HG03175 (cell line): ENCODE data around the gene DGKZ.

ENCODE experiments used
- ATAC-seq: cut with Tn5 transposase; IDR thresholded peaks from one replicate; pipeline ENCODE4 v1.9.1; 2021; ENCODE audit warnings: mild to moderate bottlenecking, moderate library complexity; ENCODE audit not compliant: unreplicated experiment

Gene DGKZ

DNA sequence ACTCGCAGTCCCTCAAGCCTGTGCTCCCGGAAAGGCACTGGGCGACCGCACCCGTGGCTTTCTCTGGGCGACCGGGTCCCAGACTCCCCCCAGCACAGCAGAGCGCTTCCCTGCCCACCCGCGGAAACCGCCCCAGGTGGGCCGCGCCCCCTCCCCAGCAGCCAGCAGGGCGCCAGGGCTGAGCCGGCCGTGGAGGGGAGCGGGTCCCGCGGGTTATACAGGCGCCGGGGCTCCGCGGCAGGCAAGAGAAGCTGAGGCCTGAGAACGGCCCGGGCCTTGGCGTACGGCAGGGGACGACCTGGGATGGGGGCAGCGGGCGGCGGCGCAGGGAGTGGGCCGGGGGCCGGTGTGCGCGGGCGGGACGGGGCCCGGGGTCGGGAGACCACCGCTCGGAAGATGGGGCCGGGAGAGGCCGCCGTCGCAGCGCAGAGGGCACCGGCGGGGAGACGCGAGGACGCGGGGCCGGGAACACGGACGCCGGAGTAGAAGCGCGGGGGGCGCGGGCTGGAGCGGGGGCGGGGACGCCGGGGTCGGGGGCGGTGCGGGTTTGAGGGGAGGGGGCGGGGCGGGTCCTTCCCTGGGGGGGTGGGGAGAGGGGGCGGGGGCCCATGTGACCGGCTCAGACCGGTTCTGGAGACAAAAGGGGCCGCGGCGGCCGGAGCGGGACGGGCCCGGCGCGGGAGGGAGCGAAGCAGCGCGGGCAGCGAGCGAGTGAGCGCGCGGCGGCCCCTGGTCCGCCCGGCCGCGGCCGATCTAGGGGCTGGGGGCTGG, 34.0 kb downstream of the DGKZ start, which contains the start of gene MDK:
TSS of gene MDK (plus strand) at position 622 of the 771 bp plus-strand sequence. CDS start 389 bp downstream, outside the sequence.
- ATAC-seq = no peak

DNA sequence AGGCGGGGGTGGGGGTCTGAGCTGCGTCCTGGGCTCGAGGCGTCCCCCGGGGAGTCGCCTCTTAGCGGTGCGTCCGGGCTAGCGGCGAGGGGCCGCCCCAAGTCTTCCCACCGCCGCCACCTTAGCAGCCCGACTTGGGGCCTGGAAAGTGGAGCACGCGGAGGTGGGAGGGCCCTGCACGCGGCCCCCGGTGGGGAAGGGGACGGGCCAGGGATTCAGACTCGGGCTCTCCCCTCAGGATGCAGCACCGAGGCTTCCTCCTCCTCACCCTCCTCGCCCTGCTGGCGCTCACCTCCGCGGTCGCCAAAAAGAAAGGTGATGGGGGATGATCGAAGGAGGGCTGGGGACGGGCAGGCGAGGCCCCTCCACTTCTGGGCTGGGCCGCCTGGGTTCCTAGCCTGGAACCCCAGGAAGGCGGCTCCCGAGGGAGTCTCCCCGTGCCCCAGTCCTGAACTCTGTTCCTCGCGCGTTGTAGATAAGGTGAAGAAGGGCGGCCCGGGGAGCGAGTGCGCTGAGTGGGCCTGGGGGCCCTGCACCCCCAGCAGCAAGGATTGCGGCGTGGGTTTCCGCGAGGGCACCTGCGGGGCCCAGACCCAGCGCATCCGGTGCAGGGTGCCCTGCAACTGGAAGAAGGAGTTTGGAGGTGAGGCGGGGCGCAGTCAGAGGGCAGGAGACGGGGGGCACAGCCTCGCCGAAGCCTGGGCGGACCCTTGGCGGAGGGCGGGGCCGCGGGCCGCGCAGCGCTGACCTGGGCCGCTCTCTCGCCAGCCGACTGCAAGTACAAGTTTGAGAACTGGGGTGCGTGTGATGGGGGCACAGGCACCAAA, 34.8 kb downstream of the DGKZ start:
- no peak for ATAC-seq

GRCh38 chr11:46382646-46383403, 35.6 kb downstream of the DGKZ start:
- ATAC-seq = no peak

DNA sequence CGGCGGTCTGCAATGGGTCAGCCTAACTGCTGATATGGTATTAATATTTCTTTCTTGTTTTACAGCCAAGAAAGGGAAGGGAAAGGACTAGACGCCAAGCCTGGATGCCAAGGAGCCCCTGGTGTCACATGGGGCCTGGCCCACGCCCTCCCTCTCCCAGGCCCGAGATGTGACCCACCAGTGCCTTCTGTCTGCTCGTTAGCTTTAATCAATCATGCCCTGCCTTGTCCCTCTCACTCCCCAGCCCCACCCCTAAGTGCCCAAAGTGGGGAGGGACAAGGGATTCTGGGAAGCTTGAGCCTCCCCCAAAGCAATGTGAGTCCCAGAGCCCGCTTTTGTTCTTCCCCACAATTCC, 36.1 kb downstream of the DGKZ start:
- ATAC-seq = no peak

DNA sequence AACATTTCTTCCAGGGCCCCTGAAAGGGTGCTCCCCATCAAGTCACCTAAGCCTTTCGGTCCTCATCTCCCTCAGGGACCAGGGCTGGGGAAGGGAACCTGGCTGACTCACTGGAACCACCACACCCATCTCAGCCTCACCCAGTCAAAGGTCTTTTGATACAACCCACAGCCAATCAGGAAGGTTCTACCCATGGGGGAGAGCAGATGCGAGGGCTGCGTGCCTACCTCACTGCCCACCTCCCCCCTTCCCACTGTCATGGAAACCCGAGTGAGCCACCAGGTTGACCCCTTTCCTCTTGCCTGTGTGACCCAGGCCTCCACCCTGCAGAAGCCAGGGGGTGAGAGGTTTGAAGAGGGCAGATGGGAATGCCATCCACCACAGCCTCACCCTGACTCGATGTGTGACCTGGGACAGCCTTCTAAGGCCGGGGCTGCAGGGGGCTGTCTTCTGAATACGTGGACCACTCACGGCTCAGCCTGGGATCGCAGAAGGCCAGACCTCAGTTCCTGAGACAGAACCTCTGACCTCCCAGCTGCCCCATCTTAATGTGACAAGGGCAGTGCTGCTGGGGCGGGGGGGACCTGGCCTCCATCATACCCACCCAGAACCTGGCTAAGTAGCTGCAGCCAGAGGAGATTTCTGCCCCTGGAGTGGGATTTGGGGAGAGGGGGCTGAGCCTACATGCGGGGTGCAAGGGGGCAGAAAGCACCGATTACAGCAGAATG, 36.9 kb downstream of the DGKZ start:
- no peak for ATAC-seq

GRCh38 chr11:46385169-46386004, 38.1 kb downstream of the DGKZ start:
- ATAC-seq = no peak

DNA sequence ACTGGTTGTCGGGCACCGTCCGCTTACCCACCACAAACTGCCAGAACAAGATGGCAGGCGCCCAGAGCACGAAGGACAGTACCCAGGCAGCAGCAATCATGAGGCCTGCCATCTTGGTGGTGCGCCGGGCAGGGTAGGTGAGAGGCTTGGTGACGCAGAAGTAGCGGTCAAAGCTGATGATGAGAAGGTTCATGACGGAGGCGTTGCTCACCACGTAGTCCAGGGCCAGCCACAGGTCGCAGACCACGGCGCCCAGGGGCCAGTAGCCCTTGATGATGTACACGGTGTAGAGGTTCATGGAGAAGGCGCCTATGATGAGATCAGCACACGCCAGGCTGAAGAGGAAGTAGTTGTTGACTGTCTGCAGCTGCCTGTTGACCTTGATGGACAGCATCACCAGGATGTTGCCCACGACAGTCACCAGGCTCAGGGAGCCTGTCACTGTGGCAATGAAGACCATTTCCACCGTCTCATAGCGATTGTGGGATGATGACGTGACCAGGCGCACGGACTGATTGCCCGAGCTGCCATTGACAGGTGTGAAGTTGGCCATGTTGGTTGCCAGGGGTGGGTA, 38.8 kb downstream of the DGKZ start:
- no peak for ATAC-seq

GRCh38 chr11:46386674-46387073, 39.4 kb downstream of the DGKZ start:
- no peak for ATAC-seq

DNA sequence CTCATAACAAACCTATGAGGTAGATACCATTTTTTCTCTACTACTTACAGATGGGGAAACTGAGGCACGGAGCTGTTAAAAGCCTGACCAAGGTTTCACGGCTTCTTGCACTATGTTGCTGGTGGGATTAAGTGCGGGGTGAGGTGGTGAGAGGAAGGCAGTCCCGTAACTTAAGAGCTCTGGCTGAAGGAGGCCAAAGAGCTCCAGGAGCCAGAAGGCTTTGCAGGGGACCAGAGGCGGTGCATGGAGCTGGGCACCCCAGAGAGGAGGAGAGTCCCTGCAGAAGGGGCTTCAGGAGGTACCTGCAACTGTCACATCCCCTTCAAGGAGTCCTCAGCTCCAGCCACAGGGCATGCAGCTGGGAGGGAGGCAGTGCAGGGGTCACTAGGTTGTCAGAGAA, 40.2 kb downstream of the DGKZ start:
- ATAC-seq = no peak

- no peak for ATAC-seq
These were observed 40.8 kb downstream of the DGKZ start for GRCh38 chr11:46387919-46388618.

DNA sequence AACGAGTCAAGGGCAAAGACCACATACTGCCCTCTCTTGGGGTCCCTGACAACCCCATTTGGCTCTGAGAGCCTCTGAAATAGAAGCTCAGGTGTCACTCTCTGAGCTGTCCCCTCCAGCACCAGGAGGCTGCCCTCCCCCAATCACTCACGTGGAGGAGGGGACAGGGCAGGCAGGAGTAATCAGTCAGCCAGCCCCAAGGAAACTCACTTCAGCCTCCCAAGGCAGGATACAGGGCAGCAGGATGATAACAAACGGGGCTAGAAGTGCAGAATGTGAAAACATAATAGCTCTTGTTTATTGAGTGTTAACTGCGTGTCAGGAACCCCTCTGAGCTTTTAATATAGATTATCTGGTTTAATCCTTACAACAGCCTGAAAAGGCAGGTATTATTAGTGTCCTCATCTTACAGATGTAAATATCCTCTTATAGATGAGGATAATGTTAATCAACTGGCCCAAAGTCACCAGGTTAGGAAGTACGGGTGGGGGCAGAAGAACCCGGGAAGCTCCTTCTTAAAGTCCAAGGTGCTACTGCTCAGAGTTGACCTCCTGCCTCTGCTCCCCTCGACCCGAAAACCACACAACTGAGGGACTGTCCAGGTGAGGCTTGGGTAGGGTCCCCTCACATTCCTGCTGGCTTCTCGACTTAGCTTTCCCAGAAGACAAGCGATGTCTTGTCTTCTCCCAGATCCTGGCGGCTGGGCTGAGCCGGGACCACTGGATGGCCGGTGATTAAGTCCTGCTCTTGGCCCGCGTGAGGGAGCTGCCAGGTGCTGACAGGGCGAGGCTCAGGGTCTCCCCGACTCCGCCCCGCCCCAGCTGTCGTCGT, 41.6 kb downstream of the DGKZ start:
- ATAC-seq = no peak

- peak; percentile 44 for ATAC-seq
These were observed 42.4 kb downstream of the DGKZ start for GRCh38 chr11:46389450-46390330.

DNA sequence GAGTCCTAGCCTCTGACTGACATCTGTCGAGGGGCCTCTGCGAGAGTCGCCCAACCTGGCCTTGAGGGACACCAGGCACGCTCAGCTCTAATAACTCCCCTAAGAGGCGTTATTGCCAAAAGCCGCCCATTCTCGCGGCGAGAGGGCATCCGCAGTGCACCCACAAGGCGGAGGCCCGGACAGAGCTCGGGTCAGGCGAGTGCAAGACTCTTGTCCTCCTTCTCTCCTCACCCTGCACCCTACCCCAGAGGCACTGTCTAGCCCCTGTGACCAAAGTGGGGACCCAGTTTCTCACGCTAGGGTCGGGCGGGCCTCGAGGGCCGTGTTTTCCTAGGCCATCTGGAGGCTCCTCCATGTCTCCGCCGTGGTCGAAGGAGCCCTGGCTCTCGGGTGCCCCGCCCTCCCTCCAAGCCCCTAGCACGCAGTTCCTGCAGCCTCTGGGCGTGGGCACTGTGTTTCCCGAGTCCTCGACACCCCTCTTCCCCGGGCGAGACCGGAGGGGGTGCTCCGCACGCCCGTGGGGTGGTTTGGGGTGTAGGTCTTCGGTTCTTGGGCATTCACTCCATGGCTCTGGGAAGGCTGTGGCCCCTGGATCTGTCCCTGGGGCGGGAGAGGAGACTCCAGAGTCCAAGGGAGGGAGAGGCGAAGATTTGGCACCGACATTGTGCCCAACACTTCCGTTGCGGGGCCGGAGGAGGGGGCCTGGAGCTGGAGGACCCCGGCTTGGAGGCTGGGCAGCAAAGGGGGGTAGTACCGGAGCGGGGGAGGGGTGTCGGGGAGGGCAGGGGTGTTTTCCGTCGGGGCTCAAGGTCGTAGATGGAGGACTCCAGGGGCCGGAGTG, 43.3 kb downstream of the DGKZ start:
- no peak for ATAC-seq

DNA sequence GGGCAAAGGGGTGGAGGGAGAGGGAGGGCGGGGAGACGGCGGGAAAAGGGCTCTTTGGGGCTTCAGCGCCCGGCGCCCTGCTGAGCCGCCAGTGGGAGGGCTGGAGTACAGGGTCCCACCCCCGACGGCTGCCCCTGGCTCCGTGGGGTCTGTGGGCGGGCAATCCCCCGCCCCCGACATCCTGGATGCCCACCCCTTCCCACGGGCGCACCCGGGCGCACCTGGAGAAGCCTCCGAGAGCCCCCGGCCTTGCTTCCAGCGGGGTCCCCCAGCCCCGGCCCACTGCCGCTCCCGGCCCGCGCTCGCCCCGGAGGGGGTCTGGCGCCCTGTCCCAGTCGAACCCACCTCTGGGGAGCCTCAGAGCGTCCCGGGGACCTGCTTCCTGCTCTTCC, 43.9 kb downstream of the DGKZ start:
- no peak for ATAC-seq

DNA sequence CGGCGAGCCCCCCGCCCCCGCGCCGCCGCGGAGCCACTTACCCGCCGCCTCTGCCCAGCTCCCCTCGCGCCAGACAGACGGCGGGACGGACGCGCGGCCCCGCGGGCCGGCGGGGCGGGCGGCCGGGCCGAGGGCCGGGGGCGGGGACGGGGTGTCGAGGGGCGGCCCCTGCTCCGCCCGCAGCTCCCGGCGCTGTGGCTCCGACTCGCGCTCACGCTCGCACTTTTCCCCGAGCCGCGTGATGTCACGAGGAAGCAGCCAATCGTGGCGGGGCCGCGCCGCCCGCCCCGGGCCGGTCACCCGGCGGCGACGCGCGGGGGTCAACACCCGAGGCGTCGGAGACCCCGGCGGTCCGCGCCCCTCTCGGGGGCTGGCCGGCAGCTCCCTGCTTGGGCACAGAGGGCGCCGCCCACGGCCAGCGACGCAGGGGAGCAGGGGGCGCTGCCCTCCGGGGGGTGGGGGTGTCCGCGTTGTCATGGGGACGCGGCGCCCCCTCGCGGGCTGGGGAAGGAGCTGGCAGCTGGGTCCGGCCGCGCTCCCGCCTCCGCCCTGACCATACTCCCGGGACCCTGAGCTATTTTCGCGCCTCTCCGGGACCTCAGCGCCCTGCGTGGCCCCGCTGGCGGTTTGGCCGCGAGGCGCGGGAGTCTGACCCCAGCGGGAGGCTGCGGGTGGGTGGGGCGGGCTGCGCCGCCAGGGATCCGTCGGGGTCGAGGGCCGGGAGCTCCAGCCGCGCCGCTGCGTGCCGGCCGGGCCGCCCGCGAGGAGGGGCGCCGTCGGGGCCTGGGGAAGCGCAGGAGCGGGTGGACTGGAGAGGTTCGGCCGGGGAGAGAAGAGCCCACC, 44.5 kb downstream of the DGKZ start, which contains the start of gene CHRM4:
TSS of gene CHRM4 (minus strand) at position 199 of the 843 bp plus-strand sequence. CDS start 5,219 bp downstream, outside the sequence.
- ATAC-seq = peak; percentile 22
